Thyroid gland (tissue), 4 donors: ENCODE results near the gene ISX. TPM values are rescaled to one million over a fixed set of nuclear protein-coding genes. Genes with fewer than 3 reads are reported as not detected.

ENCODE experiments used
- DNase-seq, 2 donors: peaks; one replicate each; pipeline ENCODE4 v3.0.0-alpha.2; 2019
- H3K27ac ChIP-seq, 3 donors: fragments of 200-600 bp; sonication (generic); 1 replicate in 2 of 3; 2 replicates in 1 of 3; pipeline ENCODE4 v1.5.1; 2016 to 2019; ENCODE audit warnings: mild to moderate bottlenecking in 1 of 3, moderate library complexity in 1 of 3
- H3K27me3 ChIP-seq: fragments of 200-600 bp; sonication (generic); one replicate; pipeline ENCODE4 v1.5.1; 2019
- H3K36me3 ChIP-seq, 2 donors: fragments of 200-600 bp; sonication (generic); one replicate each; pipeline ENCODE4 v1.5.1; 2016 to 2019
- H3K4me1 ChIP-seq, 2 donors: fragments of 200-600 bp; sonication (generic); one replicate each; pipeline ENCODE4 v1.5.1; 2017 to 2019
- H3K4me3 ChIP-seq, 3 donors: fragments of 200-600 bp; sonication (generic); replicated peaks in 1 of 3; 1 replicate in 2 of 3; 2 replicates in 1 of 3; pipeline ENCODE4 v1.5.1; 2016; ENCODE audit warnings: mild to moderate bottlenecking in 1 of 3
- H3K9me3 ChIP-seq: fragments of 200-600 bp; sonication (generic); one replicate; pipeline ENCODE4 v1.5.1; 2017
- CTCF ChIP-seq, 6 experiments: fragments of 200-600 bp in 3 of 6; fragments of 450-650 bp in 3 of 6; sonication (generic) in 3 of 6; IDR thresholded peaks; one replicate each; pipeline ENCODE4 v1.5.1; 2016 to 2019; ENCODE audit warnings: antibody characterized with exemption in 6 of 6, mild to moderate bottlenecking in 2 of 6, inconsistent platforms in 1 of 6, moderate library complexity in 1 of 6
- POLR2A ChIP-seq, 2 donors: fragments of 450-650 bp; IDR thresholded peaks; one replicate each; pipeline ENCODE4 v1.6.1; 2017; ENCODE audit warnings: antibody characterized with exemption in 2 of 2, mild to moderate bottlenecking in 2 of 2, moderate library complexity in 1 of 2
- WGBS, 2 donors: methylation state at CpG; one replicate each; pipeline ENCODE4 v1.1.5; 2017; 5-methylcytosine and 5-hydroxymethylcytosine counted together
- intact Hi-C: fragments of 100-400 bp; cut with DNase I; formaldehyde crosslinking; loops from one replicate; pipeline ENCODE4 v1.15.1; 2023
- total RNA-seq, 4 donors: library from RNA; depleted of rRNA; stranded (reverse); fragments of >200 nt; gene quantifications; one replicate each; pipeline ENCODE4 v1.2.3, GENCODE V29; 2016

The ISX gene
- not detected for total RNA-seq

- intact Hi-C loops, result no loop called here
- Histone ChIP-seq H3K4me1 (no peaks in the 10 kb centered on the region), H3K9me3 (no peaks in the 10 kb centered on the region), H3K36me3 (no peaks in the 10 kb centered on the region), H3K4me3 (no peak within 1 kb of the TSS), H3K27me3 (no peaks in the 10 kb centered on the region), H3K27ac (no peak within 1 kb of the TSS)
- 33 to 66% methylated on average over 1 of the region's 1 CpG for WGBS, 2 donors
- TF ChIP-seq CTCF (IDR thresholded peaks at IDR 0.05) (no peak), POLR2A (IDR thresholded peaks at IDR 0.05) (no peak)
- no peak for DNase-seq
Observed at GRCh38 chr22:35065796-35066218, at the start of gene ISX. Gene ISX, plus strand, starts transcription at chr22:35066158. Its CDS starts 930 bp downstream, at chr22:35067088.

DNA sequence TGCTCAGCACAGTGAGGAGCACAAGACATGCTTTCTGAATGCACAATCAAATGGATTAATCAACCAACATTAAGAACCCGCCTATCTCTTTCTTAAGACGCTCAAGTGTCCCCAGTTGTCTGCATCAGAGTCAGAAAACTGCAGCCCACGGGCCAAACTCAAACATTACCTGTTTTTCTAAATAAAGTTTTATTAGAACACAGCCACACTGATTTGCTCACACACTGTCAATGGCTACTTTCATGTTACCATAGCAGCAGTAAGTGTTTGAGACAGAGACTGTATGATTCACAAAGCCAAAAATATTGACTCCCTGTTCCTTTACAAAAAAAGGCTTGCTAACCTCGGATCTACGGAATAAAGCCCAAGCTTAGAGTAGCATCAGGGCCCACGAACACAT, 49.0 kb upstream of the ISX start:
- H3K4me1 ChIP-seq, result no peaks in the 10 kb centered on the region
- no peaks in the 10 kb centered on the region for H3K36me3 ChIP-seq
- H3K4me3 ChIP-seq, result no peak overlapping the region
- WGBS, 2 donors, result 77 to 86% methylated on average over 6 of the region's 6 CpGs
- no peaks in the 10 kb centered on the region for H3K27me3 ChIP-seq
- no peak overlapping the region for H3K27ac ChIP-seq
- H3K9me3 ChIP-seq, result no peaks in the 10 kb centered on the region
- intact Hi-C loops, result no loop called here
- DNase-seq, result no peak
- no peak for TF ChIP-seq CTCF (IDR thresholded peaks at IDR 0.05)
- TF ChIP-seq POLR2A (IDR thresholded peaks at IDR 0.05), result no peak

DNA sequence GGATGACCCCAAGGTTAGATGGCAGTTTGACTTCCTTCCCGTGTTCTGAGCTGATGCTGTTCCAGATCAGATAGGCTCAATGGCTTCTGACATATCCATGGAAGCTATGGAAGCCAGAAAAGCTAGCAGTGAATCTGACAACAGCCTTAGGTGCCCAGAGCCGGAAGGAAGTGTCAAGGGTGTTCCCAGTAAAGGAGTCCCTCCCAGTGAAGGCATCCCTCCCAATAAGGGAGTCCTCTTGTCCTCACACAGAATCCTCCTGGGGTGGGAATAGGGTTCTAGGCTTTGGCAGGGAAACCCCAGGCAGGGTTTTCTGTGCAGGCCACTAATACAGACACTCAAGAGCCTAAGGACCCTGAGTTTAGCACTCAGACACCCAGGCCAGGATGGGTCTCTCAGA, 47.0 kb upstream of the ISX start:
- intact Hi-C loops, result no loop called here
- Histone ChIP-seq H3K4me3 (no peak overlapping the region), H3K9me3 (no peaks in the 10 kb centered on the region), H3K4me1 (no peaks in the 10 kb centered on the region), H3K36me3 (no peaks in the 10 kb centered on the region), H3K27ac (no peak overlapping the region), H3K27me3 (no peaks in the 10 kb centered on the region)
- TF ChIP-seq CTCF (IDR thresholded peaks at IDR 0.05) (no peak), POLR2A (IDR thresholded peaks at IDR 0.05) (no peak)
- DNase-seq, result no peak
- 57 to 73% methylated on average over 2 of the region's 2 CpGs for WGBS, 2 donors

- DNase-seq, result no peak
- WGBS, 2 donors, result 70 to 96% methylated on average over 2 of the region's 2 CpGs
- intact Hi-C loops, result no loop called here
- H3K27me3 ChIP-seq, result no peaks in the 10 kb centered on the region
- no peaks in the 10 kb centered on the region for H3K36me3 ChIP-seq
- no peak overlapping the region for H3K27ac ChIP-seq
- TF ChIP-seq POLR2A (IDR thresholded peaks at IDR 0.05) (no peak), CTCF (IDR thresholded peaks at IDR 0.05) (no peak)
- H3K9me3 ChIP-seq, result no peaks in the 10 kb centered on the region
- no peak overlapping the region for H3K4me3 ChIP-seq
- no peaks in the 10 kb centered on the region for H3K4me1 ChIP-seq
Observed at GRCh38 chr22:35020517-35020916, 45.4 kb upstream of the ISX start.

DNA sequence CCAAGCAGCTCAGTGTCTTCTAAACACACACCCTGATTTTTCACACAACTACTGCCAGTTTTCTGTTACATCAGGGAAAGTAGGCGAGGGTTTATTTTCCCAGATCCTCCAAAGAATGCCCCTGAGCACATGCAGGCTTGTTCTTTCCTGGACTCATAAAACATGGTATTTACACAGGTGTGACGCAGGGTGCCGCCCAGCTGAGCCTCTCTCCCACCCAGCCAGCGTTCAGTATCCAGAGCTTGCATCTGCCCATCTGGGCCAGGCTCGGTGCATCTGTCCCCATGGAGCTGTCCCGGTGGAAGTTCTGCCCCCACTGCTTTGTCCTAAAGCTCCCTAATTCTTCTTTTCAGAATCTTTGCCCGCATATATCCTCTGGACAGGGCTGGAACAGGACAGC, 44.8 kb upstream of the ISX start:
- intact Hi-C loops, result no loop called here
- H3K36me3 ChIP-seq, result no peaks in the 10 kb centered on the region
- DNase-seq, result no peak
- 59 to 65% methylated on average over 7 of the region's 7 CpGs for WGBS, 2 donors
- H3K27ac ChIP-seq, result no peak overlapping the region
- H3K27me3 ChIP-seq, result no peaks in the 10 kb centered on the region
- no peak overlapping the region for H3K4me3 ChIP-seq
- no peaks in the 10 kb centered on the region for H3K4me1 ChIP-seq
- H3K9me3 ChIP-seq, result no peaks in the 10 kb centered on the region
- TF ChIP-seq POLR2A (IDR thresholded peaks at IDR 0.05) (no peak), CTCF (IDR thresholded peaks at IDR 0.05) (no peak)
